Effector memory CD4-positive, alpha-beta T cell (primary cell): ENCODE measurements around the gene HDGFL1.

ENCODE experiments used
- DNase-seq, 3 donors: peaks; one replicate each; pipeline ENCODE4 v3.0.0-alpha.2; 2020
- H3K27ac ChIP-seq: 2 replicates; pipeline ENCODE4 v1.7.0; 2013; ENCODE audit warnings: mild to moderate bottlenecking, low read length, moderate library complexity; ENCODE audit not compliant: insufficient read depth, poor library complexity, severe bottlenecking
- H3K27me3 ChIP-seq: replicated peaks from 2 replicates; pipeline ENCODE4 v1.7.0; 2013; ENCODE audit warnings: mild to moderate bottlenecking, low read length; ENCODE audit not compliant: insufficient read depth, control insufficient read depth, poor library complexity, severe bottlenecking
- H3K36me3 ChIP-seq: 2 replicates; pipeline ENCODE4 v1.7.0; 2013; ENCODE audit warnings: mild to moderate bottlenecking, low read length, moderate library complexity; ENCODE audit not compliant: control insufficient read depth, insufficient read depth
- H3K4me1 ChIP-seq: 2 replicates; pipeline ENCODE4 v1.7.0; 2013; ENCODE audit warnings: low read length, mild to moderate bottlenecking; ENCODE audit not compliant: control insufficient read depth, insufficient read depth, poor library complexity, severe bottlenecking
- H3K4me3 ChIP-seq: 2 replicates; pipeline ENCODE4 v1.7.0; 2013; ENCODE audit warnings: low read length, low read depth, mild to moderate bottlenecking; ENCODE audit not compliant: insufficient read depth, poor library complexity, severe bottlenecking
- H3K9me3 ChIP-seq: 2 replicates; pipeline ENCODE4 v1.7.0; 2013; ENCODE audit warnings: mild to moderate bottlenecking, low read length, moderate library complexity; ENCODE audit not compliant: control insufficient read depth

Gene HDGFL1

DNA sequence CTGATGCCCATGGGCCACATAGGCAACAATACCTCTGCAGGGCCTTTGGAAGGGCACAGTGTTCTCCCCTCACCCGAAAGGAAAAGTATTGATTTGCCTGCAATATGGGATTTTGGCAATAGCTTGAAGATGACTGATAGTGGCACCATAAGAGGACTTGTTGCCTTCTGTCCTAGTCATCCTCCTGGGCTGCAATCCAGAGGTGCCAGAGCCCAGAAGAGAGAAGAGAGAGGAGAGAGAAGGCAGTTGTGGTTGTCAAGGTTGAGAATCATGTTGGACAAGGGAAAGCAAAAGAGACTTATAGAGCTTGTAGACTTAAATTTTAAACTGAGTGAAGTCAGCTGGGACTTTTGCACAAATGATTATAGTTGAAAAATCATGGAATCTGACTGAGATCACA lies 14.6 kb downstream of the HDGFL1 start:
- Histone ChIP-seq H3K27ac (no peak overlapping the region), H3K27me3 (no peaks in the 10 kb centered on the region), H3K4me3 (no peak overlapping the region), H3K9me3 (no peaks in the 10 kb centered on the region), H3K36me3 (no peaks in the 10 kb centered on the region), H3K4me1 (no peaks in the 10 kb centered on the region)
- no peak for DNase-seq

DNA sequence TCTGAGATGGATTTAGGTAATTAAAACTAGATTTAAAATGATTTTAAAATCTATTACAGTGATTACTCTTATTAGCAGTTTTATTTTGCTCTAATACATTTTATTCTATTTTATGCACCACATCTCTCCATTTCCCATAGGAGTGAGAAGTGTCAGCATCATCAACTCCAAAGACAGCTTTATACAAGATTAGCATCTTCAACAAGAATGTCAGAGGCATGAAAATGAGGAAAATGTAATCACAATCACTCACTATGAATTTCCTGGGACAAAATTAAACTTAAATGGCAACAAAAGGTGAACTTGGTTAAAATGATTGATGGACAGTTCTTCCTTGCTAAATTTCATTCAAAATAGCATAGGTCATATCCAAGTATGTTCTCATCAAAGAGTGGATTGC lies 19.8 kb downstream of the HDGFL1 start:
- no peaks in the 10 kb centered on the region for H3K36me3 ChIP-seq
- no peak for DNase-seq
- no peak overlapping the region for H3K27ac ChIP-seq
- H3K9me3 ChIP-seq, result no peaks in the 10 kb centered on the region
- no peaks in the 10 kb centered on the region for H3K27me3 ChIP-seq
- H3K4me3 ChIP-seq, result no peak overlapping the region
- no peaks in the 10 kb centered on the region for H3K4me1 ChIP-seq

DNA sequence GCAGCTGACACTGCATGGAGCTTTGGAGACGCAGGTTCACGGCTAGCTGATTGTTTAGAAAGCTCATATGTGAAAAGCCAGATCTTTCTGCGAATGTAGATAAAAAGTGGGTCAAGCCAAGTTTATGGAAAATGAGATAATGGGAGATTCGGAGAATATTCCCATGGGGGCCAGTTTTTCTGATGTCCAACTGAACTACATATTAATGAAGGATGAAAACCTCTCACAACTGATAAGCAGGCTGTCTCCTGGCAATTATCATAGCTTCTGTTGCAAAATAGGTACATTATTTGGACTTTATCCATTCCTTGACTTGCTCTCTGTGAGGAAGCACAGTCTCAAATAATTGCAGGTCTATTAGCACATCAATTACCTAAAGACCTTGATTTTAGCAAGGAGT lies 21.1 kb downstream of the HDGFL1 start:
- H3K4me1 ChIP-seq, result no peaks in the 10 kb centered on the region
- DNase-seq, result no peak
- no peak overlapping the region for H3K27ac ChIP-seq
- H3K27me3 ChIP-seq, result no peaks in the 10 kb centered on the region
- no peaks in the 10 kb centered on the region for H3K9me3 ChIP-seq
- H3K4me3 ChIP-seq, result no peak overlapping the region
- no peaks in the 10 kb centered on the region for H3K36me3 ChIP-seq

- H3K4me1 ChIP-seq, result no peaks in the 10 kb centered on the region
- no peak for DNase-seq
- H3K4me3 ChIP-seq, result no peak overlapping the region
- no peaks in the 10 kb centered on the region for H3K9me3 ChIP-seq
- H3K27ac ChIP-seq, result no peak overlapping the region
- H3K36me3 ChIP-seq, result no peaks in the 10 kb centered on the region
- no peaks in the 10 kb centered on the region for H3K27me3 ChIP-seq
These were observed 24.5 kb downstream of the HDGFL1 start for GRCh38 chr6:22593895-22594294.

DNA sequence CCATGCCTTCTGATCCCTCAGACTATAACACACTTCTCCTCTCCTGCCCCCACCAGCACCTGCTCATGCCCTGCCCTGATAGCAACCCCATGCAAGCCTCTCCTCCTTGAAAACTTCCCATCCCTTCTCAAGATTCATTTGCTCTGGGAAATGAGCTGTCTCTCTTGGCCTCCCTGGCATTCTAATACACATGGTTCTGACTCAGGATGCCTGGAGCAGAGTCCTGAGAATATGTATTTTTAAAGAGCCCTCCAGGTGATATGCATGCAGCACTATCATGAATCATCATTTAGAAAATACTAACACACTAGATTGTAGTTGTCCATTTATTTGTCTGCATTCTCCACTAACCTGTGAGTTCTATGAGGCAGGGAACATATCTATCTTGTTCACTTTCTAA lies 26.6 kb downstream of the HDGFL1 start:
- no peaks in the 10 kb centered on the region for H3K27me3 ChIP-seq
- no peak for DNase-seq
- H3K9me3 ChIP-seq, result no peaks in the 10 kb centered on the region
- H3K27ac ChIP-seq, result no peak overlapping the region
- no peak overlapping the region for H3K4me3 ChIP-seq
- H3K4me1 ChIP-seq, result no peaks in the 10 kb centered on the region
- no peaks in the 10 kb centered on the region for H3K36me3 ChIP-seq

- Histone ChIP-seq H3K36me3 (no peaks in the 10 kb centered on the region), H3K4me1 (no peaks in the 10 kb centered on the region), H3K9me3 (no peaks in the 10 kb centered on the region), H3K27ac (no peak overlapping the region), H3K4me3 (no peak overlapping the region), H3K27me3 (no peaks in the 10 kb centered on the region)
- no peak for DNase-seq
These were observed 29.0 kb downstream of the HDGFL1 start for GRCh38 chr6:22598339-22598738.

GRCh38 chr6:22600059-22600458 lies 30.7 kb downstream of the HDGFL1 start:
- no peak overlapping the region for H3K4me3 ChIP-seq
- DNase-seq, result no peak
- H3K9me3 ChIP-seq, result no peaks in the 10 kb centered on the region
- no peak overlapping the region for H3K27ac ChIP-seq
- no peaks in the 10 kb centered on the region for H3K27me3 ChIP-seq
- H3K36me3 ChIP-seq, result no peaks in the 10 kb centered on the region
- no peaks in the 10 kb centered on the region for H3K4me1 ChIP-seq

GRCh38 chr6:22601984-22602383 lies 32.6 kb downstream of the HDGFL1 start:
- Histone ChIP-seq H3K36me3 (no peaks in the 10 kb centered on the region), H3K9me3 (no peaks in the 10 kb centered on the region), H3K27me3 (no peaks in the 10 kb centered on the region), H3K27ac (no peak overlapping the region), H3K4me3 (no peak overlapping the region), H3K4me1 (no peaks in the 10 kb centered on the region)
- DNase-seq, result no peak

DNA sequence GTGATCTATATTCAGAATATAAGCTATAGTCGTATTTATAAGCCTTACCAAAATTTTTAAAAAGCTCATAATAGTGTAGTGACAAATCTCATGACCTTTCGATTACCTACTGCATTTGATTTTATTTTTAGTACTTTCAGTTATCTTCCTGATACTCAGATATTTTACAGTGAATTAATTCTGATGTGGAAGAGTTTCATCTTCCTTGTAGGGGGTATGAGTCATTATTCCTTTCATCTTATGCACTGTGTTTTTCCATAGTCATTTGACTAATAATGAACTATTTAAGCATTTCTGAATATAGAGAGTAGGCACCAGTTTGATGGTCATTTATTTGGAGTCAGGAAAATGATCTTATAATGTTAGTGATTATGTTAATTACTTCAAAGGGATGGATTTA lies 36.4 kb downstream of the HDGFL1 start:
- no peaks in the 10 kb centered on the region for H3K27me3 ChIP-seq
- no peak overlapping the region for H3K27ac ChIP-seq
- no peaks in the 10 kb centered on the region for H3K4me1 ChIP-seq
- H3K36me3 ChIP-seq, result no peaks in the 10 kb centered on the region
- no peak for DNase-seq
- no peaks in the 10 kb centered on the region for H3K9me3 ChIP-seq
- no peak overlapping the region for H3K4me3 ChIP-seq

GRCh38 chr6:22610127-22610526 lies 40.8 kb downstream of the HDGFL1 start:
- Histone ChIP-seq H3K9me3 (no peaks in the 10 kb centered on the region), H3K27ac (no peak overlapping the region), H3K36me3 (no peaks in the 10 kb centered on the region), H3K4me1 (no peaks in the 10 kb centered on the region), H3K27me3 (no peaks in the 10 kb centered on the region), H3K4me3 (no peak overlapping the region)
- DNase-seq, result no peak

GRCh38 chr6:22612236-22612635 lies 42.9 kb downstream of the HDGFL1 start:
- Histone ChIP-seq H3K27me3 (no peaks in the 10 kb centered on the region), H3K27ac (no peak overlapping the region), H3K36me3 (no peaks in the 10 kb centered on the region), H3K4me3 (no peak overlapping the region), H3K4me1 (no peaks in the 10 kb centered on the region), H3K9me3 (no peaks in the 10 kb centered on the region)
- DNase-seq, result no peak
